GM18861 (cell line): Measurements from ENCODE around the gene TRAK1.

Experiments used
- ATAC-seq: cut with Tn5 transposase; IDR thresholded peaks from one replicate; pipeline ENCODE4 v1.9.1; 2021; ENCODE audit not compliant: unreplicated experiment

TRAK1 gene

DNA sequence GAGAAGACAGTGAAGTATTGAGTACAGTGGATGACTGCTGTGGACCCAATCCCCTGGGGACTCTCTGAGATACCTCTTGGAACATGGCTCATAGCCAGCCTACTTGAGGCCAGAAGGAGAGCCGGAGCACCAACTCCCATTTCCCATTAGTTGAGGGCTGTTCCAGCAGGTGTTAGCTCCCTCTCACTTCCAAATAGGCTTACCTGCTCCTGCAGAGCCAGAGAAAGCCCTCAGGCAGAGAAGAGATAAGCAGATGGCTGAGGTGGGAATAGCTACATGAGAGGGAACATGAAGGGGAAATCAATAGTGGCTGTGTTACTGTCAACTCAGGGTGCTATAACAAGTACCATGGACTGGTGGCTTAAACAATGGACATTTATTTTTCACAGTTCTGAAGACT is 179.4 kb downstream of the TRAK1 start:
- no peak for ATAC-seq

DNA sequence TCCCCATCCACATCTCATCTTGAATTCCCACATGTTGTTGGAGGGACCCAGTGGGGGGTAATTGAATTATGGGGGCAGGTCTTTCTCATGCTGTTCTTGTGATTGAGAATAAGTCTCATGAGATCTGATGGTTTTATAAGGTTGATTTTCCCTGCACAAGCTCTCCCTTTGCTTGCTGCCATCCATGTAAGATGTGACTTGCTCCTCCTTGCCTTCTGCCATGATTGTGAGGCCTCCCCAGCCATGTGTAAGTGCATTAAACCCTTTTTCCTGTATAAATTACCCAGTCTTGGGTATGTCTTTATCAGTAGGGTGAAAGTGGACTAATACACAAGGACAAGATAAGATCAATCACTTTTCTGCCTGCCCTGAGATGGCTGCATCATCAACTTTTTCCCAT is 180.6 kb downstream of the TRAK1 start:
- ATAC-seq = no peak

DNA sequence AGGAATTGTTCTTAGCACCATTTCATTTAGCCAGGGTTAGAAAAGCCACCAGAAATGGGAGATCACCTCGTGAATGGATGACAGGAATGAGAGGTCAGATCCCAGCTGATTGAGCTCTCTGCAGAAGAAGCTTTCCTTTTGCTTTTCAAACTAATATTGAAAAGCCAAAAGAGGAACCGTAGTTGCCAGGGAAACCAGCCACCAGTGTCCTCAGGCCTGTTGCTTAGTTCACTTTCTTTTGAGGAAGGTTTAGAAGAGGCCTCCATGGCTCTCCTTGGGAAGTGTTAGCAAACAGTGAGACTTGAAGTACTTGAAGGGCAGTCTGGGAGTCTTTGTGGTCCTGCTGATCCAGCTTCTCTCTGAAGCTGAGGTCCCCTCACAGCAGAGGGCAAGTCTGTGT is 182.2 kb downstream of the TRAK1 start:
- no peak for ATAC-seq

DNA sequence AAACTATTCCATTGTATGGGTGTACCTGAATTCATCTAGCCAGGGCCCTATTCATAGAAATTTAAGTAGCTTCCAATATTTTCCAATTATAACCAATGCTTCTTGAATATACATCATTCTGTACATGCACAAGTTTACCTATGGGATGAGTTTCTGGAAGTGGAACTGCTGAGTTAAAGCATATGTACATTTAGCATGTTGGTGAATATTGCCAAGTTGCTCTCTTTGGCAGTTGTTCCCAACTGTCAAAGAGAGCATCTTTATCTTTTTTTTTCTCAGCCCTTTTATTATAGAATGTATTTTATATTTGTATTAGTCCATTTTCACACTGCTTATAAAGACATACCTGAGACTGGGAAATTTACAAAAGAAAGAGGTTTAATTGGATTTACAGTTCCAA is 183.1 kb downstream of the TRAK1 start:
- no peak for ATAC-seq

DNA sequence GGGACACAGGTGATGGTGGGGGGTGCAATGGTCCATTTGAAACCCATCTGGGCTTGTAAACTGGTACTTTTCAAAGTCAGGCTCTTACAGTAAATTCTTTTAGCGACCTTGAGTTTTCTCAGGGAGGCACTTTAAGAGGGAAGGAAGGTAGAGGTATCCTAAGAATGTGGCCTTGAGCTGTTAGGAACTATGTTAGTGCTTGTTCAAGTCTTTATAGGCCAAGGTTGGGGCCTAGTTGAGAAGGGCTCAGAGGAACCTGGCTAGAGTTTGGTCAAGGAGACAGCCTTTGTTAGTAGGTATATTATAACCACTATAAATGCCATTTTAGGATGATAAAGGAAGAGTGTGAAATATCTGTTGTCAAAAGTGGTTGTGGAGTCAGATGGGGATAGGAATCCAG is 184.1 kb downstream of the TRAK1 start:
- no peak for ATAC-seq
